ENCODE results near the gene ABHD12.
"Not testable (repeated sequence)": the region's sequence is repeated elsewhere in the genome, so short reads cannot be mapped to it uniquely, and the experiment has no call there.

ABHD12 gene

GRCh38 chr20:25353353-25353746, 37.3 kb downstream of the ABHD12 start:
- no peak for DNase-seq

- DNase-seq, result no peak
Measured at GRCh38 chr20:25352746-25353145, 37.9 kb downstream of the ABHD12 start.

DNA sequence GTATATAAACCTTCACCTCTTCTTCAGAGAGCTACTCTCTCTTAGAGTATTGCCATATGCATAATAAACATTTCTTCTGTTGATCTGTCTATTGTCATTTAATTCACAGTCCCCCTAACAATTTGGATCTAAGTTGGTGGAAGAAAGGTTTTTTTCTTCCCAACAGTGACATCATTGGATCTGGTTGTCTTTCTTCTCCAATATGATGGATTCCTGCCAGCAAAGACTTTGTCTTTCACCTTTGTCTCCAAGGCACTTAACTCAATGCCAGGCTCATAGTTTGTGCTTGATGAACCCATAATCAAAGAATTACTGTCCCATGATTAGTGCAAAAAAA, 39.6 kb downstream of the ABHD12 start:
- no peak for DNase-seq

- no peak for DNase-seq
Measured at GRCh38 chr20:25346349-25346748, 44.3 kb downstream of the ABHD12 start.

DNA sequence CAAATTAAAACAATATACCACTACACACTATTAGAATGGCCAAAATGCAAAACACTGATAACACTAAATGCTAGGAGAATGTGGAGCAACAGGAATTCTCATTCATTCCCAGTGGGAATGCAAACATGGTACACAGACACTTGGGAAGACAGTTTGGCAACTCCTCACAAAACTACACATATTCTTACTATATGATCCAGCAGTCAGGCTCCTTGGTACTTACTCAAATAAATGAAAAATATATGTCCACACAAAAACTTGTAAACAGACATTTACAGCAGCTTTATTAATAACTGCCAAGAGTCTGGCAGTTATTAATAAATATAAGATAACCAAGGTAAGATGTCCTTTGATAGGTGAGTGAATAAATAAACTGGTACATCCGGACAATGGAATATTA, 44.9 kb downstream of the ABHD12 start:
- DNase-seq, result no peak

GRCh38 chr20:25344634-25345033, 46.0 kb downstream of the ABHD12 start:
- no peak for DNase-seq

- DNase-seq, result peak; percentile 92
Measured at GRCh38 chr20:25341716-25342680, 48.6 kb downstream of the ABHD12 start.

- peak; percentile 50 for DNase-seq
Measured at GRCh38 chr20:25340380-25340779, 50.3 kb downstream of the ABHD12 start.

- peak; percentile 92 for DNase-seq
Measured at GRCh38 chr20:25339608-25340007, 51.0 kb downstream of the ABHD12 start.

- DNase-seq, result no peak
Measured at GRCh38 chr20:25338112-25339023, 52.3 kb downstream of the ABHD12 start.

- peak; percentile 18 for DNase-seq
Measured at GRCh38 chr20:25336561-25337422, 53.8 kb downstream of the ABHD12 start.

- DNase-seq, result not testable (repeated sequence)
Measured at GRCh38 chr20:25334972-25335371, 55.7 kb downstream of the ABHD12 start.

GRCh38 chr20:25328954-25329498, 61.6 kb downstream of the ABHD12 start:
- DNase-seq, result no peak

DNA sequence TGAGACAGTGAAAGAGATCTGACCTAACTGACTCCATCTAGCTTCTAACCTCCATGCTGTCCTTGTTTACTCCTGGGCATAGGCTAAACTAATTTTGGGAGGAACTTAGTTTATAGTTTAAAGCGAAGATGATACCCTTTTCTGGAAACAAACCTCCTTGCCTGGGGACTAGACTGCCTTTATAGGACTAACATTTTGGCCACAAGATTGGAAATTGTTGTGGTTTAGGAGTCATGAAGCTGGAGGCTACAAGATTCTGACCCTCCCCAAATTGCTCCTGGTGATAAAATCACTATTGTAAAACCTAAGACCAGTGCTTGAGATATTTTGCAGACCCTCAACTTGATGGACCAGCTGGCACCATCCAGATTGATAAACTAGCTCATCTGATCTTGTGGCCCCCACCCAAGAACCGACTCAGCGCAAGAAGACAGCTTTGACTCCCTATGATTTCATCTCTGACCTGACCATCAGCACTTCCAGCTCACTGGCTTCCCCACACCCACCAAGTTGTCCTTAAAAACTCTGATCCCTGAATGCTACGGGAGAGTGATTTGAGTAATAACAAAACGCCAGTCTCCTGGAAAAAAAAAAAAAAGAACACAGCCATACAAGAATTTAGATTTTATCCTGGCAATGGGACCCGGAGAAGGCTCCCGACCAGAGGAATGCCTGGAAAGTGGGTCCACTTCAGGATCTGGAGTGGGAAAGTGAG, 63.0 kb downstream of the ABHD12 start:
- no peak for DNase-seq

DNA sequence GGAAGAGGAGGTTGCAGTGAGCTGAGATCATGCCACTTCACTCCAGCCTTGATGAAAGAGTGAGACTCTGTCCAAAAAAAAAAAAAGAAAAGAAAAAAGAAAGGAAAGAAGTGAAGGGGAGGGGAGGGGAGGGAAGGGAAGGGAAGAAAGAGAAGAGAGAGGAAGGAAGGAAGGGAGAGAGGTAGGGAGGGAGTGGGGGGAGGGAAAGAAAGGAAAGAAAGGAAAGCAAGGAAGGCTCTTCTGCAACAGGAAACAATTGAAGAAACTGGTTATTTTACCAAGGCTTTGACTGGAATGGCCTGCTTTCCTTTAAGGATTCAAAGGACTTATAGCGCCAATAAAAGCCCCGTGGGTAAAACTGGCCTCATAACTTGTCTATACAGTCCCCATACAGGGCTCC, 64.6 kb downstream of the ABHD12 start:
- no peak for DNase-seq

- no peak for DNase-seq
Measured at GRCh38 chr20:25325073-25325472, 65.6 kb downstream of the ABHD12 start.

DNA sequence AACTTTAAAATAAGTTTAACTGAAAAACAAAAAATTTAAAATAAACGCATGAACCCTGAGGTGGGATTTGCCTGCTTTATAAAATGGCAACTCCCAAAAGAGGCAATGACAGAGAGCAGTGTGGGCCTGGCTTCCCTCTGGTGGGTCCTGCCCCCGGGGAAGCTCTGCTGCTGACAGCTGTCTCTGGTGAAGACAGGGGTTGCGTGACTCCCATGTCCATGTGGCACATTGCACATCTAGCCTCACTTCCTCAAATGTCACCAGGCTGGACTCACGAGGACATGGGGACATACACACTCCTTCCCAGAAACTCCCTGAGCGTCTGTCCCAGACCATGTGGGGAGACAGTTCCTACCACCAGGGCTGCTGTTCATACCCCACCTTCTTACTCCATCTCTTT, 66.2 kb downstream of the ABHD12 start:
- DNase-seq, result no peak

GRCh38 chr20:25323496-25324246, 67.0 kb downstream of the ABHD12 start:
- DNase-seq, result no peak

DNA sequence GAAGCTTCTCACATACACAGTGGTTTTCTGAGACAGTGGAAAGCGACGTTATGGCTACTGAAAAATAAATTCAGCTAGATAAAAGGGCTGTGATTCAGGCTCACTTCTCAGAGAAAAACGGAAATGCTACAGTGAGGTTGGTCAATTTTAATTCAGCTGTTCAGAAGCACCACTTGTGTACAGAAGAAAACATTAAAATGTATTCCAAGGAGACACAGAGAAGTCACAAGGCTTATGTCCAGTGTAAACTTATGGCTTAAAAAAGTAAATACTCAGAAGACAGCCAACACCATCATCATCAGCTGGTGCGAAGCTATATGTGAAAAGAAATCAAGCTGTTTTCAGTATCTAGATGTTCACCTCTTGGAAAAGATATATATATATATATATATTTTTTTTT, 68.6 kb downstream of the ABHD12 start:
- DNase-seq, result no peak

- DNase-seq, result no peak
Measured at GRCh38 chr20:25321262-25321831, 69.3 kb downstream of the ABHD12 start.
